DOHH2 (cell line): ENCODE results near the gene DAP3.

Source experiments
- H3F3A ChIP-seq: fragments of 200-600 bp; sonication (generic), shearing (Covaris generic); 2 replicates; pipeline ENCODE4 v1.6.0; 2016; ENCODE audit warnings: antibody characterized with exemption, mild to moderate bottlenecking; ENCODE audit not compliant: control insufficient read depth, insufficient read depth
- H3K27ac ChIP-seq: fragments of 200-600 bp; sonication (generic); 2 replicates; pipeline ENCODE4 v1.5.1; 2014; ENCODE audit warnings: low read depth, mild to moderate bottlenecking, low read length, moderate library complexity
- H3K27me3 ChIP-seq: fragments of 200-600 bp; sonication (generic); 2 replicates; pipeline ENCODE4 v1.6.1; 2014; ENCODE audit warnings: mild to moderate bottlenecking, low read length, mixed read lengths; ENCODE audit not compliant: control insufficient read depth
- H3K36me3 ChIP-seq: fragments of 200-600 bp; sonication (generic); 2 replicates; pipeline ENCODE4 v1.6.1; 2014; ENCODE audit warnings: mild to moderate bottlenecking, low read length, moderate library complexity, mixed read lengths; ENCODE audit not compliant: control insufficient read depth
- H3K4me1 ChIP-seq: fragments of 200-600 bp; sonication (generic); 2 replicates; pipeline ENCODE4 v1.6.1; 2014; ENCODE audit warnings: mild to moderate bottlenecking, low read length, mixed read lengths; ENCODE audit not compliant: control insufficient read depth
- H3K4me2 ChIP-seq: fragments of 200-600 bp; sonication (generic); 2 replicates; pipeline ENCODE4 v1.6.0; 2014; ENCODE audit warnings: mild to moderate bottlenecking, low read length, moderate library complexity
- H3K4me3 ChIP-seq: fragments of 200-600 bp; sonication (generic); 2 replicates; pipeline ENCODE4 v1.5.1; 2014; ENCODE audit warnings: mild to moderate bottlenecking, low read length, mixed read lengths
- H3K79me2 ChIP-seq: fragments of 200-600 bp; sonication (generic); 2 replicates; pipeline ENCODE4 v1.6.1; 2014; ENCODE audit warnings: mild to moderate bottlenecking, low read length, mixed read lengths; ENCODE audit not compliant: control insufficient read depth
- H3K9me2 ChIP-seq: fragments of 200-600 bp; sonication (generic); replicated peaks from 2 replicates; pipeline ENCODE4 v1.6.1; 2014; ENCODE audit warnings: mild to moderate bottlenecking, low read length, mixed read lengths; ENCODE audit not compliant: control insufficient read depth
- H3K9me3 ChIP-seq: fragments of 200-600 bp; sonication (generic); 2 replicates; pipeline ENCODE4 v1.6.1; 2014; ENCODE audit warnings: antibody characterized with exemption, low read length, mixed read lengths; ENCODE audit not compliant: control insufficient read depth, insufficient read depth
- H4K20me1 ChIP-seq: fragments of 200-600 bp; sonication (generic); 2 replicates; pipeline ENCODE4 v1.6.0; 2014; ENCODE audit warnings: low read depth, mild to moderate bottlenecking, antibody characterized with exemption, low read length, moderate library complexity; ENCODE audit not compliant: control insufficient read depth, insufficient read depth
- EZH2phosphoT487 ChIP-seq: fragments of 200-600 bp; sonication (generic); IDR thresholded peaks from 2 replicates; pipeline ENCODE4 v1.6.1; 2017; ENCODE audit warnings: borderline replicate concordance, mild to moderate bottlenecking, antibody characterized with exemption, low read length, moderate library complexity, mixed read lengths
- TF ChIP-seq, protein P1 (sequence below): fragments of 200-600 bp; sonication (generic); IDR thresholded peaks from one replicate; pipeline ENCODE4 v1.5.1; 2014; ENCODE audit warnings: antibody characterized with exemption, mild to moderate bottlenecking, low read depth, low read length; ENCODE audit not compliant: poor library complexity, severe bottlenecking

Gene DAP3

DNA sequence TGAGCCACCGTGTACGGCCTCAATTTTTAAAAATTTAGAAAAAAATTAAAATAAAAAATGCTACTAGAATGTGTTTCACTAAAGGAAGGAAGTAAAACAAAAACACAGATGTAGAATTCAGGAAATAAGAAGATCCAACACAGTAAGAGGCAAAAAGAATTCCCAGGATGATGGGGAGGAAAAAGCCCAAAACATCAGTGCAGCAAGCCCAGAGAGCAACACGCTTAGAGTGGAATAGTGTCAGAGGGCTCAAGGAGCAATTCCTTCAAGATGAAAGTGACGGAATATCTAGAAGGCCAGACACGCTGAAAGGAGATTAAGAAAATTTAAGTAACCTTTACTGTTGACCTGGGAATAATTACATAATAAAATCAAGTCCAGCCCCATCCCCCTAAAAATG is 80.4 kb downstream of the DAP3 start:
- H3K4me2 ChIP-seq, result no peak overlapping the region
- peaks cover 73% of the 10 kb centered on the region for H3K36me3 ChIP-seq
- H3F3A ChIP-seq, result no peaks in the 10 kb centered on the region
- no peaks in the 10 kb centered on the region for H3K27me3 ChIP-seq
- H3K9me2 ChIP-seq, result no peaks in the 10 kb centered on the region
- H3K79me2 ChIP-seq, result no peaks in the 10 kb centered on the region
- H4K20me1 ChIP-seq, result no peaks in the 10 kb centered on the region
- H3K9me3 ChIP-seq, result no peaks in the 10 kb centered on the region
- H3K4me1 ChIP-seq, result no peaks in the 10 kb centered on the region
- no peak for TF ChIP-seq EZH2phosphoT487
- TF ChIP-seq, protein P1, sequence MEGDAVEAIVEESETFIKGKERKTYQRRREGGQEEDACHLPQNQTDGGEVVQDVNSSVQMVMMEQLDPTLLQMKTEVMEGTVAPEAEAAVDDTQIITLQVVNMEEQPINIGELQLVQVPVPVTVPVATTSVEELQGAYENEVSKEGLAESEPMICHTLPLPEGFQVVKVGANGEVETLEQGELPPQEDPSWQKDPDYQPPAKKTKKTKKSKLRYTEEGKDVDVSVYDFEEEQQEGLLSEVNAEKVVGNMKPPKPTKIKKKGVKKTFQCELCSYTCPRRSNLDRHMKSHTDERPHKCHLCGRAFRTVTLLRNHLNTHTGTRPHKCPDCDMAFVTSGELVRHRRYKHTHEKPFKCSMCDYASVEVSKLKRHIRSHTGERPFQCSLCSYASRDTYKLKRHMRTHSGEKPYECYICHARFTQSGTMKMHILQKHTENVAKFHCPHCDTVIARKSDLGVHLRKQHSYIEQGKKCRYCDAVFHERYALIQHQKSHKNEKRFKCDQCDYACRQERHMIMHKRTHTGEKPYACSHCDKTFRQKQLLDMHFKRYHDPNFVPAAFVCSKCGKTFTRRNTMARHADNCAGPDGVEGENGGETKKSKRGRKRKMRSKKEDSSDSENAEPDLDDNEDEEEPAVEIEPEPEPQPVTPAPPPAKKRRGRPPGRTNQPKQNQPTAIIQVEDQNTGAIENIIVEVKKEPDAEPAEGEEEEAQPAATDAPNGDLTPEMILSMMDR, result no peak
- H3K4me3 ChIP-seq, result no peak overlapping the region
- H3K27ac ChIP-seq, result no peak overlapping the region

DNA sequence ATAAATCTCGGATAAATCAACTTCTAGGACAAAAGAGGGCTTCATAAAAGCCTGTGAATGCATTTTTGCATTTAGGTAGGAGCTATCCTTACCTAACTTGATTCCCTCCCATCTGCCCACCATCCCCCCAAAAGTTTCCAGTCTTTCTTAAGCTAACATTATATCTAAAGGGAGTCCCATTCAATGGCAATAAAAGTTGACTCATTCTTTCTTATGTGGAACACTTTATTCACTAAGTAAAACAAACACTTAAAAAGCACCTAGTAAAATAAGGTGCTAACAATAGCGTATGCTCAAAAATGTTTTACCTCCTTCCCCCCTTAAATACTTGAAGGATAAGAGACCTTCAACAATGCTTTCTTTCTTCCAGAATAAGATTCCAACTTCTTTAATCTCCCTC is 84.3 kb downstream of the DAP3 start:
- H3K27ac ChIP-seq, result no peak overlapping the region
- H3K79me2 ChIP-seq, result no peaks in the 10 kb centered on the region
- H3K36me3 ChIP-seq, result peaks cover 75% of the 10 kb centered on the region
- H4K20me1 ChIP-seq, result no peaks in the 10 kb centered on the region
- H3K27me3 ChIP-seq, result no peaks in the 10 kb centered on the region
- H3K9me3 ChIP-seq, result no peaks in the 10 kb centered on the region
- no peaks in the 10 kb centered on the region for H3F3A ChIP-seq
- no peaks in the 10 kb centered on the region for H3K9me2 ChIP-seq
- no peak overlapping the region for H3K4me2 ChIP-seq
- H3K4me3 ChIP-seq, result no peak overlapping the region
- TF ChIP-seq, protein P1, result no peak
- TF ChIP-seq EZH2phosphoT487, result no peak
- no peaks in the 10 kb centered on the region for H3K4me1 ChIP-seq

DNA sequence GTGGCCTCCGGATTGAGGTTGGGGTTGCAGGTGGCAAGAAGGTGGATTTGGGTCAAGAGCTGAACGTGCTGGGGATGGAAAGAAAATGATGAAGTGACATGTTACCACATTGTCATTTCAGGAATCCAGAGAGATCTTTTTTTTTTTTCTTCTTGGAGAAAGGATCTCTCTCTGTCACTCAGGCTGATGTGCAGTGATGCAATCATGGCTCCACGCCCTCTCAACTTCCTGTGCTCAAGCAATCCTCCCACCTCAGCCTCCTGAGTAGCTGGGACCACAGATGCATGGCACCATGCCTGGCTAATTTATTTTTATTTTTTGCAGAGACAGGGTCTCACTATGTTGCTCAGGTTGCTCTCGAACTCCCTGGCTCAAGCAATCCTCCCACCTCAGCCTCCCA is 87.5 kb downstream of the DAP3 start:
- no peaks in the 10 kb centered on the region for H3K27me3 ChIP-seq
- no peak overlapping the region for H3K27ac ChIP-seq
- no peaks in the 10 kb centered on the region for H3K4me1 ChIP-seq
- no peaks in the 10 kb centered on the region for H3K9me3 ChIP-seq
- no peak overlapping the region for H3K4me2 ChIP-seq
- no peaks in the 10 kb centered on the region for H3F3A ChIP-seq
- H3K79me2 ChIP-seq, result no peaks in the 10 kb centered on the region
- no peaks in the 10 kb centered on the region for H4K20me1 ChIP-seq
- no peak for TF ChIP-seq EZH2phosphoT487
- TF ChIP-seq, protein P1, result no peak
- no peaks in the 10 kb centered on the region for H3K9me2 ChIP-seq
- peaks cover 54% of the 10 kb centered on the region for H3K36me3 ChIP-seq
- H3K4me3 ChIP-seq, result no peak overlapping the region

DNA sequence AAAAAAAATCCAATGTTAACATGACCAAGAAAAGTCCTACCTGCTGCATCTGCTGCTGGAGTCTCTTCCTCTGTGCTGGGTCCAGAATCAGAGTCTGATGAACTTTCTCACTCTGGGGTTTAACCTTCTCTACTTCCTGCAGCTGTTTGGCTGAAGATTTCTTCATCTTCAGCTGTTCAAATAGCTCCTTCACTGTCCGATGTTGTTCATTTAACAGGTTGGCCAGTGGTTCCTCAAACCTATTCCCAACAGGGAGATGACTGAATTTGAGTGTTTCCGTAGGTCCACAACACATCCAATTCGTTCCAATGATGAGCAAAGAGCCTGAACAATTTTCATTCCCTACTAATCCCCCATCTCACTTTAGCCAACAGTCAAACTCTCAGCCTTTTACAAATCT is 88.7 kb downstream of the DAP3 start:
- Histone ChIP-seq H4K20me1 (no peaks in the 10 kb centered on the region), H3K9me2 (no peaks in the 10 kb centered on the region), H3F3A (no peaks in the 10 kb centered on the region), H3K27me3 (no peaks in the 10 kb centered on the region), H3K4me2 (no peak overlapping the region), H3K36me3 (peaks cover 49% of the 10 kb centered on the region), H3K27ac (no peak overlapping the region), H3K4me1 (no peaks in the 10 kb centered on the region), H3K9me3 (no peaks in the 10 kb centered on the region), H3K4me3 (no peak overlapping the region), H3K79me2 (no peaks in the 10 kb centered on the region)
- TF ChIP-seq, protein P1, result no peak
- TF ChIP-seq EZH2phosphoT487, result no peak
